Fibroblast of mammary gland (primary cell): Measurements from ENCODE around the gene KLK2.

ENCODE experiments used
- DNase-seq: peaks from one replicate; pipeline ENCODE4 v3.0.0-alpha.2; 2010; ENCODE audit warnings: low read depth
- H3K4me3 ChIP-seq: 2 replicates; pipeline ENCODE4 v1.5.1; 2011; ENCODE audit warnings: low read depth, mild to moderate bottlenecking, low read length, moderate library complexity; ENCODE audit not compliant: control insufficient read depth
- TF ChIP-seq, protein P1 (sequence below): conservative IDR thresholded peaks from 2 replicates; pipeline ENCODE4 v1.5.1; 2011; ENCODE audit warnings: low read depth, low read length, inconsistent platforms; ENCODE audit not compliant: control insufficient read depth, insufficient read depth

KLK2 gene

DNA sequence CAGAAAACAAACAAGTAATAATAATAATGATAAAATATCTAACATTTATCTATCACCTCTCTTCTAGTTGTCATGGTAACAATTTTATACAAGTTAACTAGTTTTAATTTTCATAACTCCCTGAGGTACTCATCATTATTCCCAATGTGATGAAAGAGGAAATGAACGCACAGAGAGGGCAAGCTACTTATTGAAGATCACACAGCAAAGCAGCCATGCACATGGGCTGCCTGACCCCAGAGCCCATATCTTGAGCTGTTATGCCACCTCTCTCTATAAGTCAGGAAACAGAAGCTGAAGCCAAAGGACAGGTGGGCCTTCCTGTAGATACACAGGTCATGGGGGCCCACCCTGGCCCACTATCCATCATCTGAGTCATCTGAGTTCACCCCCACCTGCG, 42.8 kb downstream of the KLK2 start:
- H3K4me3 ChIP-seq, result no peak overlapping the region
- TF ChIP-seq, protein P1, sequence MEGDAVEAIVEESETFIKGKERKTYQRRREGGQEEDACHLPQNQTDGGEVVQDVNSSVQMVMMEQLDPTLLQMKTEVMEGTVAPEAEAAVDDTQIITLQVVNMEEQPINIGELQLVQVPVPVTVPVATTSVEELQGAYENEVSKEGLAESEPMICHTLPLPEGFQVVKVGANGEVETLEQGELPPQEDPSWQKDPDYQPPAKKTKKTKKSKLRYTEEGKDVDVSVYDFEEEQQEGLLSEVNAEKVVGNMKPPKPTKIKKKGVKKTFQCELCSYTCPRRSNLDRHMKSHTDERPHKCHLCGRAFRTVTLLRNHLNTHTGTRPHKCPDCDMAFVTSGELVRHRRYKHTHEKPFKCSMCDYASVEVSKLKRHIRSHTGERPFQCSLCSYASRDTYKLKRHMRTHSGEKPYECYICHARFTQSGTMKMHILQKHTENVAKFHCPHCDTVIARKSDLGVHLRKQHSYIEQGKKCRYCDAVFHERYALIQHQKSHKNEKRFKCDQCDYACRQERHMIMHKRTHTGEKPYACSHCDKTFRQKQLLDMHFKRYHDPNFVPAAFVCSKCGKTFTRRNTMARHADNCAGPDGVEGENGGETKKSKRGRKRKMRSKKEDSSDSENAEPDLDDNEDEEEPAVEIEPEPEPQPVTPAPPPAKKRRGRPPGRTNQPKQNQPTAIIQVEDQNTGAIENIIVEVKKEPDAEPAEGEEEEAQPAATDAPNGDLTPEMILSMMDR, result no peak
- no peak for DNase-seq

DNA sequence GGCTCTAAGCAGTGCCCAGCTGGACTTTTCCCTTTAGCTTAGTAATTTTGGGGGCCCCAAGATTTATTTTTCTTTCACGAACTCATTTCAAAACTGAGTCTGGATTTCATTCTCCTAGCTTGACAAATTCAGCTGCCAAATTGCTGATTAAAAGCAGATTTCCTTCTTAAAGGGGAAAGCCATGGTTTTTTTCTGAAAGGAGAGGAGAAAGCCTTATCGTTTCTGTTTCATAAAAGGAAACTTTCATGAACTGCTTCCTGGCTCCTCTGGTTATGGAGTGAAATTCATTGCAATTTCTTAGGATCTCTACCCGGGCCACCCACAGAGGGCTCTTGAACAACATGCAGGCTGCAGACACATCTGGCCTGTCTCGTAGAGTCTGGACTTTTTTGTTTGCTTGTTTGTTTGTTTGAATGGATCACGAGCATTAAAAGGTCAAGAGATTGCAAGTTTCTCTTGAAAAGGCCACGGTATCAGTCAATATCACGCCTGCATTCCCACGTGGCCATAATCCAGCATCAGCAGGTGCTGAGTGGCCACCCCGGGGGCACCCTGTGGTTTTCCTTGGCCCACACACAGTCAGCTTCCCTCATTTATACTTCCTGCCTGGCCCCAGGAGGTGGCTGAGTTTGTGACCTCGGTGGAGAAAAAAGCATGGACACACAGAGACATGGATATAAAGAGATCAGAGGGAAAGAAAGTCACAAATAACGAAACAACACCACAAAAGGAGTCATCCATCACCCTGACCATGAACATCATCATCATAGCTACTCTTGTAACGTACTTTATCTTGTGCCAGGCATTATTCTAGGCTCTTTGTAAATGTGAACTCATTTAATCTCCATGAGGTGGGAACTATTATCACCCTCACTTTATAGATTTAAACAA, 48.4 kb downstream of the KLK2 start:
- peak; percentile 23 for DNase-seq
- TF ChIP-seq, protein P1, result no peak

DNA sequence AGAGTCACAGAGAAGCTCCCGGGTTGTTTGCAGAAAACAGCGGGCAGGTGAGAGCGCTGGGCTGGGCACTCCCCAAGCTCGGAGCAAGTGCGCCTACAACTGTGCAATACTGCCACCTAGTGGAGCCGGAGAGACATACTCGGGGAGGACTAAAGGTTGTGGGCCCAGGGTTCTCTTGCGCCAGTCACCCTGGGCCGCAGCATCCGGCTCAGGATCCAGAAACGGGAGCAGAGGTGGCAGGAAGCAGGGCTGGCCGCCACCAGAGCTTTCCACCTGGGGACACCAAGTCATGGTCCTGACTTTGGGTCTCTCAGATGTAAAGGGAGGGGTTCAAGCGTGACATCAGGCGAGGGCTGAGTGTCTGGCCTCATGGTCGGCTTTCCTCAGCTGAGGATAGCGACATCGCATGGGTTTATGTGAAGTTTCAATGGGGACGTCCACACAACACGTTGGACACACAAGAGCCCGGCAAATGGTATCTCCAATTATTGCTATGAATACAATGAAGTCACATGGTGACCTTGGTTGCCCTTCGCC, 49.1 kb downstream of the KLK2 start:
- H3K4me3 ChIP-seq, result no peak overlapping the region
- peak; percentile 78 for DNase-seq
- TF ChIP-seq, protein P1, result peak; percentile 79

More for the DNA sequence above, 48.4 kb downstream of the KLK2 start:
- no peak overlapping the region for H3K4me3 ChIP-seq

DNA sequence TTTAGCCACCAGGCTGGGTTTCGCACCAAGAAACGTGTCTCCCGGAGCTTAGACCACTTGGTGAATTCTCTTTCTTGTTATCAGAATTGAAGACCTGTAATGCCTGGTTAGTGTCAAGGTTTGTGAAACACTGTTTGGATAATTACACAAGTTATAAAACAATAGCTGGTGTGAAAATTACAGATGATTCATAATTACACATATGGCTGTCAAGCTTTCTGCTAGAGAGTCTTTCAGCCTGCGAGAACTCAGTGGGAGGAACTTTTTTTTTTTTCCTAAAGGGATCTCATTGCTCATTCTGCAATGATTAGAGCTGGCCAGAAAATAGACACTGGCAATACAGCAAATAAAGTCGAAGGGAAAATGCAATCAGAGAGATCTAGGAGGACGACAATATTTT, 51.3 kb downstream of the KLK2 start:
- DNase-seq, result no peak
- H3K4me3 ChIP-seq, result no peak overlapping the region
- TF ChIP-seq, protein P1, result no peak

DNA sequence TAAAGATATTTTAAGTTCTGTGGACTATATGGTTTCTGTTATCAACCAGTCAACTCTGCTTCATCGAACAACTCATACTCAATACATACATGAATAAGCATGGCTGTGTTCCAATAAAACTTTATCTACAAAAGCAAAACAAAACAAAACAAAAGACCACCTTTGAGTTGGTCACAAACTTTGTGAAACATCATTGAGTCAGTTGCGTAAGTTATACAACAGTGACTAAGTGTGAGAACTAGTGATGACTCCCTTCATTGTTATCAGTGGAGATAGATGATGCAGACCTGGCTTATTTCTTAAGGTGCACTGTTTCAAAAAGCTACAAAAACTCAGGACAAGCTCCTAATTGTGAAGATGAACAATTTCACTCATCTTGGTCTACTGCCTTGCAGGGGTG, 52.5 kb downstream of the KLK2 start:
- TF ChIP-seq, protein P1, result no peak
- H3K4me3 ChIP-seq, result no peak overlapping the region
- peak; percentile 53 for DNase-seq

DNA sequence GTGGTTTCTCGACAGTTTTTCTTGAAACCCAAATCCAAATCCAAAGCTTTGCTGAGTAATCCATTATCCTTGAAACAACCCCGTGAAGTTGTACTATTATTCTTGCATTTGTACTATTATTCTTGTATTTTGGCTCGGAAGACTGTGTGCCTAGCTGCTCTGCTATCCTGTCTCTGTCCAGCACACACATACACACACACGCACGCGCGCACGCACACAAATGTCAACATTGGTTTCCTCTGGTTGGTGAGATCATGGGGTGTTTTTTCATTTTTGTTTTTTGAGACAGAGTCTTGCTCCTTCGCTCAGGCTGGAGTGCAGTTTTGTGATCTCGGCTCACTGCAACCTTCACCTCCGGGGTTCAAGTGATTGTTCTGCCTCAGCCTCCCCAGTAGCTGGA, 52.9 kb downstream of the KLK2 start:
- DNase-seq, result no peak
- TF ChIP-seq, protein P1, result no peak
- H3K4me3 ChIP-seq, result no peak overlapping the region
